K562 (cell line): ENCODE data around the gene VGF. TPM values are rescaled to one million over a fixed set of nuclear protein-coding genes. Genes with fewer than 3 reads are reported as not detected.

ENCODE experiments used
- ARNT ChIP-seq, 2 experiments: fragments of 450-650 bp; IDR thresholded peaks; 2 replicates each; pipeline ENCODE4 v1.6.1; 2016; ENCODE audit warnings: mild to moderate bottlenecking in 1 of 2
- BRCA1 ChIP-seq, 2 experiments: fragments of 450-650 bp in 1 of 2; sonication (generic) in 1 of 2; formaldehyde crosslinking in 1 of 2; IDR thresholded peaks; 2 replicates each; pipeline versions ENCODE4 v1.5.0 to v1.6.1; 2017 to 2020; ENCODE audit warnings: mild to moderate bottlenecking in 1 of 2, missing genetic modification reagents in 1 of 2
- HMGN3 ChIP-seq: IDR thresholded peaks from 2 replicates; pipeline ENCODE4 v1.6.1; 2011; ENCODE audit warnings: borderline replicate concordance, low read depth, mild to moderate bottlenecking, mixed read lengths, low read length; ENCODE audit not compliant: insufficient read length; ENCODE audit errors: extremely low read depth
- LARP7 ChIP-seq: fragments of 450-650 bp; IDR thresholded peaks from 2 replicates; pipeline ENCODE4 v1.6.1; 2016
- MCM3 ChIP-seq: fragments of 450-650 bp; IDR thresholded peaks from 2 replicates; pipeline ENCODE4 v1.6.1; 2016
- MIER1 ChIP-seq: fragments of 450-650 bp; IDR thresholded peaks from 2 replicates; pipeline ENCODE4 v1.6.1; 2016; ENCODE audit warnings: antibody characterized with exemption, mild to moderate bottlenecking, low read depth
- NFIC ChIP-seq: fragments of 450-650 bp; IDR thresholded peaks from 2 replicates; pipeline ENCODE4 v1.6.1; 2017; ENCODE audit warnings: mild to moderate bottlenecking, inconsistent platforms
- RAD51 ChIP-seq: fragments of 450-650 bp; IDR thresholded peaks from 2 replicates; pipeline ENCODE4 v1.7.1; 2016; ENCODE audit warnings: low read depth, mild to moderate bottlenecking, borderline replicate concordance
- SIN3A ChIP-seq, 2 experiments: fragments of 150-350 bp in 1 of 2; IDR thresholded peaks; 2 replicates each; pipeline ENCODE4 v1.6.1; 2011 to 2016; ENCODE audit warnings: borderline replicate concordance in 2 of 2, low read depth in 2 of 2, low read length in 2 of 2, mild to moderate bottlenecking in 2 of 2, moderate library complexity in 2 of 2; ENCODE audit not compliant: control insufficient read depth in 1 of 2
- SMC3 ChIP-seq: conservative IDR thresholded peaks from 2 replicates; pipeline ENCODE4 v1.6.1; 2011; ENCODE audit warnings: low read depth, low read length, improper control_type of control experiment; ENCODE audit not compliant: insufficient read depth
- SNIP1 ChIP-seq: fragments of 450-650 bp; IDR thresholded peaks from 2 replicates; pipeline ENCODE4 v1.7.1; 2017; ENCODE audit warnings: low read depth, mild to moderate bottlenecking
- SPI1 ChIP-seq: IDR thresholded peaks from 2 replicates; pipeline ENCODE4 v1.6.1; 2011; ENCODE audit warnings: low read depth, low read length, control low read depth, borderline replicate concordance
- SREBF1 ChIP-seq: fragments of 150-350 bp; IDR thresholded peaks from 2 replicates; pipeline ENCODE4 v1.6.1; 2014; ENCODE audit warnings: antibody characterized with exemption, low read depth, low read length, borderline replicate concordance
- TCF3 ChIP-seq: sonication (generic); formaldehyde crosslinking; IDR thresholded peaks from 2 replicates; pipeline ENCODE4 v1.4.0; 2020; ENCODE audit warnings: mild to moderate bottlenecking, missing genetic modification reagents
- XRCC4 ChIP-seq: IDR thresholded peaks from one replicate; pipeline ENCODE4 v1.6.1; 2011; ENCODE audit not compliant: insufficient read depth, insufficient read length; ENCODE audit errors: extremely low read depth
- ZBTB17 ChIP-seq: fragments of 450-650 bp; formaldehyde crosslinking; IDR thresholded peaks from 2 replicates; pipeline ENCODE4 v1.4.0; 2020; ENCODE audit warnings: mild to moderate bottlenecking
- ZEB2 ChIP-seq: fragments of 450-650 bp; IDR thresholded peaks from 2 replicates; pipeline ENCODE4 v1.6.1; 2016
- ZFP30 ChIP-seq: fragments of 250-450 bp; sonication (Bioruptor Pico); IDR thresholded peaks from 2 replicates; pipeline ENCODE4 v1.8.0; 2022; ENCODE audit warnings: moderate library complexity, mild to moderate bottlenecking, inconsistent platforms, borderline replicate concordance
- ZNF197 ChIP-seq: fragments of 200-800 bp; sonication (Bioruptor generic); IDR thresholded peaks from 2 replicates; pipeline ENCODE4 v1.6.1; 2016; ENCODE audit warnings: low read depth, missing genetic modification characterization, missing compliant biosample characterization
- ZNF41 ChIP-seq: fragments of 250-450 bp; sonication (Bioruptor Pico); conservative IDR thresholded peaks from 2 replicates; pipeline ENCODE4 v1.4.0; 2020; ENCODE audit warnings: mild to moderate bottlenecking
- polyA plus RNA-seq, 8 experiments: library from polyadenylated mRNA; depleted of rRNA in 4 of 8; stranded (reverse) in 5 of 8; unstranded in 3 of 8; fragments of >200 nt; fragmentation: Nextera tagmentation in 2 of 8; fragmentation: Illumina TruSeq in 1 of 8; extraction: Ambion mirVana in 2 of 8; extraction: Trizol in 1 of 8; gene quantifications; 2 replicates each; pipeline versions ENCODE4 v1.2.1 to v1.2.3, GENCODE V29; 2011 to 2014; ENCODE audit warnings: inconsistent platforms in 1 of 8, missing spikeins in 1 of 8
- total RNA-seq, 7 experiments: library from RNA; depleted of rRNA in 6 of 7; stranded (reverse); fragments of >200 nt in 6 of 7; fragmentation: Illumina TruSeq in 2 of 7; extraction: Trizol in 2 of 7; gene quantifications; 2 replicates each; pipeline versions ENCODE4 v1.2.1 to v1.2.3, GENCODE V29; 2011 to 2021; ENCODE audit warnings: low replicate concordance in 1 of 7
- TF ChIP-seq, protein P1 (sequence below): fragments of 250-450 bp; sonication (Bioruptor Pico); IDR thresholded peaks from 2 replicates; pipeline ENCODE4 v1.4.0; 2020; ENCODE audit warnings: borderline replicate concordance
- TF ChIP-seq, protein P2 (sequence below): conservative IDR thresholded peaks from 2 replicates; pipeline ENCODE4 v1.6.1; 2011; ENCODE audit warnings: low read depth, mild to moderate bottlenecking, low read length; ENCODE audit not compliant: control insufficient read depth
- TF ChIP-seq, protein P3 (sequence below), 2 experiments: fragments of 450-650 bp; conservative IDR thresholded peaks; 2 replicates each; pipeline ENCODE4 v1.6.1; 2017; ENCODE audit warnings: mild to moderate bottlenecking in 2 of 2, moderate library complexity in 2 of 2

Gene VGF
- total and polyA plus RNA-seq, 9 of the 15 experiments (the other 6 are each of a cell fraction or from before 2014, with no cell fraction given), result 0.03 to 5.7 (median 0.34) TPM

DNA sequence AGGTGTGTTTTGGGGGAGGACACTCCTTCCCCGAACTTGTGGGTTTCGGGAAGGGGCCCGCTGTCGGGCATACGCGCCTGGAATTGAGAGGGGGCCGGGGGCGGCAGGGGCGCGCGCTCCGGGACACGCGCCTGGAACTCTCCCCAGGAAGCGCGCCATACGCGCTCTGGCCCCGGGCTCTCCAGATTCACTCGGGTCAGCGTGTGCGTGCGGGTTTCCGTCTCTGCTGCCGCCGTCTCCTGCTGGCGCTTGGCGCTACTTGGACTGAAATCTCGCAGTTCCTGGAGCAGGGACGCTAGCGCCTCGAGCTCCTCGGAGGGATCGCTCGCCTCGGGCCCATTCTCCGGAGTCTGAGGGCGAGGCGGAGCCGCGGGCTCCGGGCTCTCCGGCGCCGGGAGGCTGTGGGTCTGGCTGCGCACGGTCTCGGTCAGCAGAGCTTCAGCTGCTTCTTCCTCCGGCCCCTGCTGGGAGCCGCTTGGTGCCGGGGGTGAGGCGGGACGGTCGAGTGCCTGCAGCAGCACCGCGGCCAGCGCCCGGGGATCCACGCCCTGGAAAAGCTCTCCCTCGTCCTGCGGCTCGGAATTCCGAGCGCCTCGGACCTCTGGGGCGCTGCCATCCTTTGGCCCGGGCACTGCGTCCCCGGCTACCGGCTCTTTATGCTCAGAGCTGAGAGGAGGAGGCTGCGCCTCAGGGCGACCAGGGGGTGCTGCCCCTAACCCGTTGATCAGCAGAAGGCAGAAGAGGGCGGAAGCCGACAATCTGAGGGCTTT lies 1.1 kb downstream of the VGF start (continued):
- TF ChIP-seq NFIC (no peak), SNIP1 (no peak), ARNT (IDR thresholded peaks at IDR 0.05) (no peak), ZNF41 (CRISPR knock-in tag) (no peak), MIER1 (peak; percentile 85), TCF3 (CRISPR knock-in tag) (no peak), SREBF1 (no peak), SPI1 (no peak), ZNF197 (CRISPR knock-in tag) (no peak), SMC3 (no peak), ZFP30 (CRISPR knock-in tag) (no peak), BRCA1 (IDR thresholded peaks at IDR 0.05) (no peak), BRCA1 (CRISPR knock-in tag; IDR thresholded peaks at IDR 0.05) (no peak), XRCC4 (no peak), HMGN3 (peak; percentile 34), SIN3A (IDR thresholded peaks at IDR 0.05; ENCODE audit: borderline replicate concordance in 2 of 2, control insufficient read depth in 1 of 2, low read depth in 2 of 2, low read length in 2 of 2) (peak in 1 of 2 experiments; percentile 93; a peak in 2 of 4 replicates), RAD51 (no peak), LARP7 (no peak), ZEB2 (no peak), ZBTB17 (CRISPR knock-in tag) (no peak), MCM3 (no peak)
- TF ChIP-seq, protein P1, sequence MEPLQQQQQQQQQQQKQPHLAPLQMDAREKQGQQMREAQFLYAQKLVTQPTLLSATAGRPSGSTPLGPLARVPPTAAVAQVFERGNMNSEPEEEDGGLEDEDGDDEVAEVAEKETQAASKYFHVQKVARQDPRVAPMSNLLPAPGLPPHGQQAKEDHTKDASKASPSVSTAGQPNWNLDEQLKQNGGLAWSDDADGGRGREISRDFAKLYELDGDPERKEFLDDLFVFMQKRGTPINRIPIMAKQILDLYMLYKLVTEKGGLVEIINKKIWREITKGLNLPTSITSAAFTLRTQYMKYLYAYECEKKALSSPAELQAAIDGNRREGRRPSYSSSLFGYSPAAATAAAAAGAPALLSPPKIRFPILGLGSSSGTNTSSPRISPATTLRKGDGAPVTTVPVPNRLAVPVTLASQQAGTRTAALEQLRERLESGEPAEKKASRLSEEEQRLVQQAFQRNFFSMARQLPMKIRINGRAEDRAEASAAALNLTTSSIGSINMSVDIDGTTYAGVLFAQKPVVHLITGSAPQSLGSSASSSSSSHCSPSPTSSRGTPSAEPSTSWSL (CRISPR knock-in tag), result no peak
- TF ChIP-seq, protein P2, sequence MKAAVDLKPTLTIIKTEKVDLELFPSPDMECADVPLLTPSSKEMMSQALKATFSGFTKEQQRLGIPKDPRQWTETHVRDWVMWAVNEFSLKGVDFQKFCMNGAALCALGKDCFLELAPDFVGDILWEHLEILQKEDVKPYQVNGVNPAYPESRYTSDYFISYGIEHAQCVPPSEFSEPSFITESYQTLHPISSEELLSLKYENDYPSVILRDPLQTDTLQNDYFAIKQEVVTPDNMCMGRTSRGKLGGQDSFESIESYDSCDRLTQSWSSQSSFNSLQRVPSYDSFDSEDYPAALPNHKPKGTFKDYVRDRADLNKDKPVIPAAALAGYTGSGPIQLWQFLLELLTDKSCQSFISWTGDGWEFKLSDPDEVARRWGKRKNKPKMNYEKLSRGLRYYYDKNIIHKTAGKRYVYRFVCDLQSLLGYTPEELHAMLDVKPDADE, result 0 out of 2 replicates have a peak, but pooled peaks have one; percentile 14
- TF ChIP-seq, protein P3, sequence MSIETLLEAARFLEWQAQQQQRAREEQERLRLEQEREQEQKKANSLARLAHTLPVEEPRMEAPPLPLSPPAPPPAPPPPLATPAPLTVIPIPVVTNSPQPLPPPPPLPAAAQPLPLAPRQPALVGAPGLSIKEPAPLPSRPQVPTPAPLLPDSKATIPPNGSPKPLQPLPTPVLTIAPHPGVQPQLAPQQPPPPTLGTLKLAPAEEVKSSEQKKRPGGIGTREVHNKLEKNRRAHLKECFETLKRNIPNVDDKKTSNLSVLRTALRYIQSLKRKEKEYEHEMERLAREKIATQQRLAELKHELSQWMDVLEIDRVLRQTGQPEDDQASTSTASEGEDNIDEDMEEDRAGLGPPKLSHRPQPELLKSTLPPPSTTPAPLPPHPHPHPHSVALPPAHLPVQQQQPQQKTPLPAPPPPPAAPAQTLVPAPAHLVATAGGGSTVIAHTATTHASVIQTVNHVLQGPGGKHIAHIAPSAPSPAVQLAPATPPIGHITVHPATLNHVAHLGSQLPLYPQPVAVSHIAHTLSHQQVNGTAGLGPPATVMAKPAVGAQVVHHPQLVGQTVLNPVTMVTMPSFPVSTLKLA (conservative IDR thresholded peaks at IDR 0.05), result peak in 1 of 2 experiments; percentile 51; a peak in 1 of 4 replicates
